HEK293 (cell line): ENCODE results near the gene MBNL2.

Experiments
- CTCF ChIA-PET: fragments of 350-600 bp; formaldehyde crosslinking; extraction: SDS; loops from one replicate; lab custom pipeline; 2021; ENCODE audit warnings: antibody characterized with exemption; lab: Yijun Ruan, JAX
- POLR2A ChIA-PET: fragments of 300-600 bp; formaldehyde crosslinking; extraction: SDS; loops from one replicate; lab custom pipeline; 2020; ENCODE audit warnings: antibody characterized with exemption, inconsistent platforms; lab: Yijun Ruan, JAX
- H3K27ac ChIP-seq: fragments of 200-500 bp; sonication (Bioruptor generic); 2 replicates; pipeline ENCODE4 v1.5.1; 2014; ENCODE audit warnings: low read depth, low read length, control low read depth, inconsistent platforms; ENCODE audit errors: extremely low read depth
- H3K36me3 ChIP-seq, 2 experiments: fragments of 200-500 bp in 1 of 2; sonication (Bioruptor generic) in 1 of 2; 1 replicate in 1 of 2; 2 replicates in 1 of 2; pipeline ENCODE4 v1.5.1; 2014 to 2017; ENCODE audit warnings: inconsistent platforms in 2 of 2, low read length in 2 of 2; ENCODE audit not compliant: control insufficient read depth in 2 of 2, insufficient read depth in 1 of 2
- H3K4me1 ChIP-seq: fragments of 200-500 bp; sonication (Bioruptor generic); 2 replicates; pipeline ENCODE4 v1.5.1; 2014; ENCODE audit warnings: mild to moderate bottlenecking, low read length, inconsistent platforms; ENCODE audit not compliant: control insufficient read depth, insufficient read depth
- H3K4me3 ChIP-seq: 2 replicates; pipeline ENCODE4 v1.5.1; 2011; ENCODE audit warnings: low read depth, mild to moderate bottlenecking, control low read depth, low read length, moderate library complexity
- H3K9me3 ChIP-seq: fragments of 200-500 bp; sonication (Bioruptor generic); 2 replicates; pipeline ENCODE4 v1.5.1; 2014; ENCODE audit warnings: low read depth, low read length, inconsistent platforms; ENCODE audit not compliant: control insufficient read depth, insufficient read depth
- BCL11A ChIP-seq: fragments of 450-650 bp; formaldehyde crosslinking; IDR thresholded peaks from 2 replicates; pipeline ENCODE4 v1.5.1; 2016; ENCODE audit warnings: low read depth, missing biosample characterization, missing genetic modification characterization
- GLI4 ChIP-seq: fragments of 450-650 bp; formaldehyde crosslinking; IDR thresholded peaks from 2 replicates; pipeline ENCODE4 v1.5.1; 2016; ENCODE audit warnings: missing biosample characterization, missing genetic modification characterization
- HOXD13 ChIP-seq: sonication (generic); formaldehyde crosslinking; IDR thresholded peaks from 2 replicates; pipeline ENCODE4 v1.8.0; 2022; ENCODE audit warnings: missing genetic modification reagents, borderline replicate concordance
- SALL2 ChIP-seq: fragments of 450-650 bp; formaldehyde crosslinking; IDR thresholded peaks from 2 replicates; pipeline ENCODE4 v1.5.0; 2017; ENCODE audit warnings: missing biosample characterization, mild to moderate bottlenecking, missing genetic modification characterization, borderline replicate concordance
- WT1 ChIP-seq: fragments of 450-650 bp; formaldehyde crosslinking; IDR thresholded peaks from 2 replicates; pipeline ENCODE4 v1.5.1; 2016; ENCODE audit warnings: missing biosample characterization, missing genetic modification characterization
- ZBTB11 ChIP-seq: fragments of 450-650 bp; formaldehyde crosslinking; conservative IDR thresholded peaks from 2 replicates; pipeline ENCODE4 v1.5.1; 2016; ENCODE audit warnings: low read depth, missing biosample characterization, missing genetic modification characterization
- ZBTB17 ChIP-seq: fragments of 450-650 bp; formaldehyde crosslinking; IDR thresholded peaks from 2 replicates; pipeline ENCODE4 v1.5.1; 2016; ENCODE audit warnings: missing biosample characterization, missing genetic modification characterization
- ZNF2 ChIP-seq: fragments of 450-650 bp; formaldehyde crosslinking; IDR thresholded peaks from 2 replicates; pipeline ENCODE4 v1.5.1; 2016; ENCODE audit warnings: missing biosample characterization, missing genetic modification characterization
- ZNF202 ChIP-seq: fragments of 450-650 bp; formaldehyde crosslinking; IDR thresholded peaks from 2 replicates; pipeline ENCODE4 v1.5.1; 2016; ENCODE audit warnings: missing biosample characterization, missing genetic modification characterization, borderline replicate concordance
- ZNF324 ChIP-seq: fragments of 450-650 bp; formaldehyde crosslinking; IDR thresholded peaks from 2 replicates; pipeline ENCODE4 v1.5.1; 2016; ENCODE audit warnings: missing biosample characterization, missing genetic modification characterization
- ZNF398 ChIP-seq: fragments of 450-650 bp; formaldehyde crosslinking; IDR thresholded peaks from 2 replicates; pipeline ENCODE4 v1.5.1; 2017; ENCODE audit warnings: missing biosample characterization, missing genetic modification characterization
- ZNF404 ChIP-seq: fragments of 450-650 bp; formaldehyde crosslinking; IDR thresholded peaks from 2 replicates; pipeline ENCODE4 v1.5.1; 2017; ENCODE audit warnings: missing biosample characterization, missing genetic modification characterization
- ZNF518A ChIP-seq: fragments of 450-650 bp; formaldehyde crosslinking; conservative IDR thresholded peaks from 2 replicates; pipeline ENCODE4 v1.5.1; 2016; ENCODE audit warnings: low read depth, missing biosample characterization, missing genetic modification characterization
- ZNF530 ChIP-seq: fragments of 450-650 bp; formaldehyde crosslinking; IDR thresholded peaks from 2 replicates; pipeline ENCODE4 v1.5.1; 2016; ENCODE audit warnings: low read depth, missing biosample characterization, missing genetic modification characterization
- ZNF544 ChIP-seq: fragments of 450-650 bp; formaldehyde crosslinking; IDR thresholded peaks from 2 replicates; pipeline ENCODE4 v1.5.0; 2017; ENCODE audit warnings: missing biosample characterization, missing genetic modification characterization
- ZNF629 ChIP-seq: fragments of 450-650 bp; formaldehyde crosslinking; IDR thresholded peaks from 2 replicates; pipeline ENCODE4 v1.5.1; 2017; ENCODE audit warnings: missing biosample characterization, missing genetic modification characterization
- ZNF664 ChIP-seq: fragments of 450-650 bp; formaldehyde crosslinking; IDR thresholded peaks from 2 replicates; pipeline ENCODE4 v1.5.1; 2016; ENCODE audit warnings: missing biosample characterization, missing genetic modification characterization
- ZNF677 ChIP-seq: fragments of 450-650 bp; IDR thresholded peaks from 2 replicates; pipeline ENCODE4 v1.5.0; 2018; ENCODE audit warnings: missing biosample characterization, mild to moderate bottlenecking, missing genetic modification characterization, moderate library complexity
- ZNF692 ChIP-seq: fragments of 450-650 bp; formaldehyde crosslinking; IDR thresholded peaks from 2 replicates; pipeline ENCODE4 v1.5.1; 2016; ENCODE audit warnings: missing biosample characterization, missing genetic modification characterization

The MBNL2 gene

GRCh38 chr13:97417698-97418097 is 195.6 kb downstream of the MBNL2 start:
- TF ChIP-seq ZNF530 (tag by site-specific recombination) (no peak), GLI4 (tag by site-specific recombination) (no peak), ZNF398 (tag by site-specific recombination) (no peak), ZNF404 (tag by site-specific recombination) (no peak), ZNF2 (no peak), ZNF664 (tag by site-specific recombination) (no peak)
- CTCF ChIA-PET: no interaction called here

GRCh38 chr13:97422118-97423054 is 200.3 kb downstream of the MBNL2 start:
- CTCF ChIA-PET: interaction anchor here (0.6 kb wide), 1 partner anchor 463 kb away, joined by 3 read pairs; no protein-coding TSS in a partner anchor

More at GRCh38 chr13:97417698-97418097, 195.6 kb downstream of the MBNL2 start:
- Histone ChIP-seq H3K27ac (no peak overlapping the region), H3K36me3 (no peaks in the 10 kb centered on the region), H3K4me1 (no peaks in the 10 kb centered on the region), H3K9me3 (no peaks in the 10 kb centered on the region), H3K4me3 (no peak overlapping the region)
- POLR2A ChIA-PET: no interaction called here

More at GRCh38 chr13:97422118-97423054, 200.3 kb downstream of the MBNL2 start:
- H3K9me3 ChIP-seq: no peaks in the 10 kb centered on the region
- H3K4me3 ChIP-seq: no peak overlapping the region
- H3K36me3 ChIP-seq: no peaks in the 10 kb centered on the region
- POLR2A ChIA-PET: interaction anchor here (0.8 to 1.8 kb wide), 2 partner anchors 11 kb away, joined by 4 to 9 read pairs; no protein-coding TSS in a partner anchor
- TF ChIP-seq ZNF2: no peak
- TF ChIP-seq HOXD13 (CRISPR knock-in tag): no peak
- TF ChIP-seq ZBTB11: no peak
- no peak for TF ChIP-seq ZNF692
- TF ChIP-seq ZNF324 (tag by site-specific recombination): no peak
- no peak for TF ChIP-seq ZNF202 (tag by site-specific recombination)
- TF ChIP-seq SALL2 (tag by site-specific recombination): no peak
- no peak for TF ChIP-seq ZNF629
- no peak for TF ChIP-seq WT1 (tag by site-specific recombination)
- no peak for TF ChIP-seq ZNF544 (tag by site-specific recombination)
- TF ChIP-seq BCL11A (tag by site-specific recombination): no peak
- no peak for TF ChIP-seq ZNF677 (tag by site-specific recombination)
- TF ChIP-seq ZNF518A: no peak
- TF ChIP-seq ZBTB17 (tag by site-specific recombination): no peak
- no peaks in the 10 kb centered on the region for H3K4me1 ChIP-seq
- H3K27ac ChIP-seq: no peak overlapping the region
